HG03095 (cell line): Measurements from ENCODE around the gene ARHGAP12.
"Not testable (repeated sequence)": the region's sequence is repeated elsewhere in the genome, so short reads cannot be mapped to it uniquely, and the experiment has no call there.

Experiments
- ATAC-seq: cut with Tn5 transposase; IDR thresholded peaks from one replicate; pipeline ENCODE4 v1.9.1; 2021; ENCODE audit warnings: moderate library complexity; ENCODE audit not compliant: unreplicated experiment

ARHGAP12 gene

GRCh38 chr10:31771331-31771831, 157.2 kb downstream of the ARHGAP12 start:
- no peak for ATAC-seq

GRCh38 chr10:31770307-31770902, 158.2 kb downstream of the ARHGAP12 start:
- ATAC-seq, result no peak

GRCh38 chr10:31769564-31769963, 159.1 kb downstream of the ARHGAP12 start:
- ATAC-seq, result no peak

GRCh38 chr10:31768935-31769334, 159.7 kb downstream of the ARHGAP12 start:
- not testable (repeated sequence) for ATAC-seq

DNA sequence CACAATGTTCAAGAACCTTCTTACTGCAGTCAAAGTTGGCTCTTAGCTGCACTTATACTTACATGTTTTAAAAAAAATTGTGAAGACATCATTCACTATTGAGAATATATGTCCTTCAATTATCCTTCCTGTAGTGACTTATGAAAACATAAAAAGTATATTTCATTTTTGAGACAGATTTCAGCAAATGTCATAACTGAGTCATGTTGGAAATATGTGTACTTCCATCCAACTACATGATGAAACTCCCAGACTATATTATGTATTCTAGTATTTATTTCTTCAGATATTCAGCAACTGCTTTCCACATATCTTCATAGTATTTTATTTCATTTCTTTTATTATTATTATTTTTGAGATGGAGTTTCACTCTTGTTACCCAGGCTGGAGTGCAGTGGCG, 160.2 kb downstream of the ARHGAP12 start:
- no peak for ATAC-seq

- no peak for ATAC-seq
These were observed 163.1 kb downstream of the ARHGAP12 start for GRCh38 chr10:31765541-31765940.

DNA sequence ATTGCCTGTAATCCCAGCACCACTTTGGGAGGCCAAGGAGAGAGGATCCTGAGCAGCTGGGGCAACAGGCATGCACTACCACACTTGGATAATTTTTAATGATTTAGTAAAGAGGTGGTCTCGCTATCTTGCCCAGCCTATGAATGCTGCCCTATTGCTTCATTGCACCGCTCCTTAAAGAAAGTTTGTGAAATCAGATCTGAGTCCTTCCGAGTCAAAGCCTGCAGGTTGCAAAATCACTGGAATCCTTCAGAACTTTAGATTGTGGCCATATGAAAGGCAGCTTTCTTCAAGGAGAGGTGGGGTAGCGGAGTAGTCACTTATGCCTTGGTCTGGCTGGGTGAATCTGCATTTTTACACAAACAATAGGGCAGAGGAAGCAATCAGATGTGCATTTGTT, 166.3 kb downstream of the ARHGAP12 start:
- ATAC-seq, result no peak

GRCh38 chr10:31761156-31761555, 167.5 kb downstream of the ARHGAP12 start:
- ATAC-seq, result no peak

DNA sequence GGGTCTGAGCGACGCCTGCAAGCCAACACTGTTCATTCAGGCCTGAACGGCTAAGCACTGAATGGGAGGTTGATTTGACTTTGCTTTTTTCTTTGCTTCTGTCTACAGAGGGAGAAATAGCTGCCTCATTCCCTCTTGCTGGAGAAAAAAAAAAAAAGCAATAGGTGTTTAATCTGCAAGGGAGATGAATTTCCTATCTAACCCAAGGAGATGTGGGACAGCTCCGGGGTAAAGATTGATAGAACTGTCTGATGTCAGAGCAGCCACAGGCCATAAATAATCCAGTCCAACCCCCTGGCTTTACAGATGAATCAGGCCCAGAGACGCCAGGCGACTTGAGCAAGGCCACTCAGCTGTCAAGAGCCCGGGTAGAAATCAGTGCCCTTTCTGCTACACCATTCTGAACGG, 168.0 kb downstream of the ARHGAP12 start:
- ATAC-seq, result no peak

DNA sequence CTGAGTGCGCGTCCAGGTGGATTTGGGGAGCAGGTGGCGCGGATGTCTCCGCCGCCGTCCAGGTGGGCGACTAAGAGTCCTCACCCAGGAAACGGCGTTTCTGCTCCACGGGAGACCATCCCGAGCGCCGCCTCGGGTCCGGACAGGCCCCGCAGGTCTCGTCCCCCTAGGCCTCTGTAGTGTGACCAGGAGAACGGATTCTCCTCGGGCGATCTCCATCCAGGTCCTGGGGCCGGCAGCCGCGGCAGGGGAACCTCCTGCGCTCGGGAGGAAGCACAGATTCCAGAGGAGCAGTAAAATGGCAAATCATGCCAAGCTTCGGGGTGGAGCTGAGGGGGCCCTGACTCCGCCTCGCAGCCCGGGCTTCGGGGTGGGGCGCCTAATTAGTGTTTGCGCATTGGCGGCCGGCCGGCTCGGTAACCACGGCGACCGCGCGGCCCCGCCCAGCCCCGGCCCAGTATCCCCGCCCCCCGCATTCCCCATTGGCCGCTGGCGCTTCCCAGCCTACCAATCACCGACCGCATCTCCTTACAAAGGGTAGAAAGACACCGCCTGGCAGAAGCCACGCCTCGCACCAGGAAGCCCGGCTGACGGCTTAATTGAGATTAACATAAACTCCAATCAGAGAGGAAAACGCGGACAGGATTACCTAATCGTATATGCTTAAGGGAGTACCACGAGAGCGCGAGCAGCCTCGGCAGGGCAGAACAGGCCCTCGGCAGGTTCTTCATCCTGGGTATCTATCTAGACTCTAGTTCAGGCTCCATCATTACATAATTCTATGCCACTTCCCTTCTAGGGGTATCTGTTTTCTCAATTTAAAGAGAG, 168.6 kb downstream of the ARHGAP12 start:
- ATAC-seq, result peak; percentile 94

DNA sequence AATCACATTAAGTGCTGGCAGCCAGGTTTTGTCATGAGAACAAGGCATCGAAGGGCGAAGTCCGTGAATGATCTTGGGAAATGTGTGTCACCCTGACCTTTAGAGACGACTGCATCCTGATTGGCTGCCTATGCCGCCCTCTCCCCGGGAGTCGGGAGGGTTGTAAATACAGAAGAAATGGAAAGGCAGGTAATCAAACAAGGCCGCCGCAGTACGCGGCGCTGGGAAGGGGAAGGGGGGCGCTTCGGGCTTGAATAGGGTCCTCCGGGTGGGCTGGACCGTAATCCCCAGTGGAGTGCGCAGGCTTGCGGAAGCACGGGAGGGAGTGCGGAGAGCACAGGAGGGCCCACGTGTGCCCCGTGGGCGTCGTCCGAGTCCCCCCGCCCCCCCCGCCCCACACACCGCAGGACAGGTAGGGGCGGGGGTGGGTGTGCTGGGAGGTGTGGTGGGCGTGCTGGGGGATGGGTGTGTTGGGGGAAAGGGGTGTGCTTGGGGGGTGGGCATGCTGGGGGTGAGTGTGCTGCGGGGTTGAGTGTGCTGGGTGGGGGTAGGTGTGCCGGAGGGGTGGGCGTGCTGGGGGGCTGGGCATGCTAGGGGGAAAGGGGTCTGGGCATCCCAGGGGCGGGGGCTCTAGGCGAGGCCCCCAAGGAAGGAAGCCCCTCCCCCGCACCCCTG, 169.4 kb downstream of the ARHGAP12 start:
- no peak for ATAC-seq

GRCh38 chr10:31758495-31758894, 170.1 kb downstream of the ARHGAP12 start:
- ATAC-seq, result no peak

DNA sequence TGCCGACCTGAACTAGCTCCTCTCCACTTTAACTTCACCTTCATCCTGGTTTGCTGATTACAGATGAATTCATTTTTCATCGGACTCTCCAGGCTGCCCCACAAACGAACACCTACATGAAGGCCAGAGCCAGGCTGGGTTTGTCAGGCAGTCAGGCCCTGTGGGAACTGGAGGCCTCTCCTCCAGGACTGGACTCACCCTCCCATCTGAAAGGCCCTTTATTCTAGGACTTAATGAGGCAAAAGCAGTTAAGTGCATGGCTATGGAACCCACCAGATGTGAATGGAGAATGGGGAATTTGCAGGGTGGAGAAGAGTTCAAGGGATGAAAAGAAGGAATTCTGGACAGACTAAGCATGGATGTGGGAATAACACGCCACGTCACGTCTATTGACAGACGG, 170.8 kb downstream of the ARHGAP12 start:
- ATAC-seq, result no peak

- no peak for ATAC-seq
These were observed 171.2 kb downstream of the ARHGAP12 start for GRCh38 chr10:31757386-31757791.

DNA sequence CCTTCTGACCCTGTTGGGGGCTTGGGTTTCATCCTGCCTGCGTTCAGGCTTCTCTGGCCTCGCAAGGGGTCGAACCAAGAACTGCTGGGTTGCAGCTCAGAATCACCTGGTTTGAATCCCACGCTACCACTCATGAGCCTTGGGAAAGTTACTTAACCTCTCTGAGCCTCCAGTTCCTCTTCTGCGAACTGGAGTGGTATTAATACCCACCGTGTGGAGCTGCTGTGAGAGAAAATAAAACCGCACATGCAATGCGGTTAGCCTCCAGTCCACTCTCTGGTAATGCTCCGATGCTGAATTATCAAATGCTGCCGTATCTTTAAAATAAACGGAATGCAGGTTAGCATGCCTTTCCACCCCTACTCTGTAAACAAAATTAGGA, 171.9 kb downstream of the ARHGAP12 start:
- ATAC-seq, result no peak

DNA sequence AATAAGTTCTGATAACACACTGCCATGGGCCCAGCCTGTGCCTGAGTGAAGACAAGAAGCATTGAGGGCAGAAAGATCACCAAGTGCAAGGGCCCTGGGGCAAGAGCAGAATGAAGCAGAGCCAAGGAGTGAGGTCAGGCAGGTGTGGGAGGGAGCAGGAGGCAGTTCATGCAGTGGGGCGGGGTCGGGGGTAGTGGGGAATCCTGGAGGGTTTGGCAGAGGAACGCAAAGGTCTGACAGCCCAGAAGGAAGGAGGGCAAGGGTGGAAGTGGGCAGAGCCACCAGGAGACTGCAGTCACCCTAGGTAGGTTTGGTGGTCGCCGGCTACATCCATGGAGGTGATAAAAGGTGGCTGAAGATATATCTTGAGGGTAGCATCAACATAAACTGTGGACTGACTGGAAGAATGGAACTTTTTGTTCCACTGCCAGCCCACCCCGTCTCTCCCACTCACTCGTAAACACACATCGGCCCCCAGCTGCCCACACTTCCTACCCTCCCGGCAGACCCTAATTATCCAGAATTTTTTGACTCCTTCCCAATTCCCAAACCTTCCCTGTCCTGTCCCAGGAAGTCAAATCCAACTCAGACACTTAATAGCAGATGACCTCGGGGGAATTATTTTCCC, 172.4 kb downstream of the ARHGAP12 start:
- no peak for ATAC-seq
